GM23248 (cell line): ENCODE measurements around the gene CAPN2.

Experiments
- EZH2 ChIP-seq: fragments of 200-600 bp; sonication (generic); IDR thresholded peaks from 2 replicates; pipeline ENCODE4 v1.6.1; 2018; ENCODE audit warnings: antibody characterized with exemption, mild to moderate bottlenecking; ENCODE audit not compliant: insufficient read depth, poor library complexity, severe bottlenecking
- EZH2phosphoT487 ChIP-seq: fragments of 200-600 bp; sonication (generic); IDR thresholded peaks from 2 replicates; pipeline ENCODE4 v1.6.1; 2018; ENCODE audit warnings: antibody characterized with exemption, moderate library complexity, mild to moderate bottlenecking, low read depth; ENCODE audit not compliant: insufficient read depth

DNA sequence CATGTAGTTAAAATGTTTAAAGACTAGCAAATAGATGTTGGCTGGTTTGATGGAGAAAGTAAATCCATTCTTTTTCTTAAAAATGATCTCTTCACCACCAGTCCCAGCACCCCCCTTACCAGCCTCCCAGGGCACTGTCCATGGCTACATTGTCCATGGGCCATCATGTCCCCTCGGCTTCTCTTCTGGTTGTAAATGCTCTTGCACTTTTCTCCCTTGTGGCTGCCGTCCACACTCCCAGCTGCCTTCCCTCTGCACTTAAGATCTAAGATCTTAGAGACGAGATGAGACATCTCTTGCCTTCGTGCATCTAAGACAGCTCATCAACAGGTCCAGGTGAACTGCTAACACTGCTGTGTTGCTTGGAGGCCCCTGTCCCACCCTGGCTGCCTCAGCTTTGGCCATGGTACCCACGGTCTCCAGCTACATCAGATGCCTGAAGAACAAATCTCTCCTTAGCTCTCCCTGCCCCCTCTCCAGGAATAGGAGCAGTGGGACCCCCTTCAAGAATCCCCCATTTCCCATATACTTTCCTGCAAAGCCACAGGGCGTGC is 11.1 kb downstream of the CAPN2 start:
- TF ChIP-seq EZH2 = no peak
- TF ChIP-seq EZH2phosphoT487 = no peak
